HEK293T (cell line): ENCODE data around the gene ENO2.

Experiments
- CTCF ChIA-PET: fragments of 350-600 bp; formaldehyde crosslinking; extraction: SDS; loops from one replicate; lab custom pipeline; 2021; ENCODE audit warnings: antibody characterized with exemption, inconsistent platforms; lab: Yijun Ruan, JAX
- POLR2A ChIA-PET: fragments of 350-600 bp; formaldehyde crosslinking; extraction: SDS; loops from one replicate; lab custom pipeline; 2020; ENCODE audit warnings: antibody characterized with exemption, inconsistent platforms; lab: Yijun Ruan, JAX
- DNase-seq: peaks from one replicate; pipeline ENCODE4 v3.0.0; 2012; ENCODE audit warnings: mixed read lengths; ENCODE audit errors: extremely low spot score
- ARNT ChIP-seq: fragments of 450-650 bp; IDR thresholded peaks from 2 replicates; pipeline ENCODE4 v1.6.1; 2017; ENCODE audit warnings: mild to moderate bottlenecking
- BHLHE40 ChIP-seq: fragments of 450-650 bp; IDR thresholded peaks from 2 replicates; pipeline ENCODE4 v1.6.1; 2016; ENCODE audit warnings: mild to moderate bottlenecking, moderate library complexity, borderline replicate concordance
- CTBP1 ChIP-seq: fragments of 450-650 bp; IDR thresholded peaks from 2 replicates; pipeline ENCODE4 v1.6.1; 2016; ENCODE audit warnings: borderline replicate concordance
- ELF4 ChIP-seq: fragments of 450-650 bp; IDR thresholded peaks from 2 replicates; pipeline ENCODE4 v1.6.1; 2017; ENCODE audit warnings: antibody characterized with exemption
- FOXA1 ChIP-seq: fragments of 450-650 bp; IDR thresholded peaks from 2 replicates; pipeline ENCODE4 v1.6.1; 2016; ENCODE audit warnings: mild to moderate bottlenecking
- FOXK2 ChIP-seq: fragments of 450-650 bp; IDR thresholded peaks from 2 replicates; pipeline ENCODE4 v1.6.1; 2016; ENCODE audit warnings: mild to moderate bottlenecking
- FOXM1 ChIP-seq: fragments of 450-650 bp; IDR thresholded peaks from 2 replicates; pipeline ENCODE4 v1.6.1; 2017; ENCODE audit warnings: mild to moderate bottlenecking, borderline replicate concordance
- HDGF ChIP-seq: fragments of 450-650 bp; IDR thresholded peaks from 2 replicates; pipeline ENCODE4 v1.6.1; 2017; ENCODE audit warnings: antibody characterized with exemption, borderline replicate concordance
- L3MBTL2 ChIP-seq: fragments of 450-650 bp; conservative IDR thresholded peaks from 2 replicates; pipeline ENCODE4 v1.6.1; 2016; ENCODE audit warnings: mild to moderate bottlenecking
- LEF1 ChIP-seq: fragments of 450-650 bp; IDR thresholded peaks from 2 replicates; pipeline ENCODE4 v1.6.1; 2017; ENCODE audit warnings: mild to moderate bottlenecking, borderline replicate concordance
- NFRKB ChIP-seq: fragments of 450-650 bp; IDR thresholded peaks from 2 replicates; pipeline ENCODE4 v1.6.1; 2016; ENCODE audit warnings: mild to moderate bottlenecking, moderate library complexity
- SP1 ChIP-seq: fragments of 450-650 bp; IDR thresholded peaks from 2 replicates; pipeline ENCODE4 v1.6.1; 2017
- SUZ12 ChIP-seq: fragments of 450-650 bp; IDR thresholded peaks from 2 replicates; pipeline ENCODE4 v1.6.1; 2016; ENCODE audit warnings: mild to moderate bottlenecking
- TARDBP ChIP-seq: fragments of 450-650 bp; IDR thresholded peaks from 2 replicates; pipeline ENCODE4 v1.6.1; 2016
- ZNF384 ChIP-seq: fragments of 450-650 bp; IDR thresholded peaks from 2 replicates; pipeline ENCODE4 v1.6.1; 2016
- TF ChIP-seq, protein P1 (sequence below): fragments of 450-650 bp; IDR thresholded peaks from 2 replicates; pipeline ENCODE4 v1.6.1; 2016

ENO2 gene

GRCh38 chr12:6914947-6915788 lies 788 bp downstream of the ENO2 start:
- DNase-seq, result no peak
- TF ChIP-seq SP1, result no peak
- TF ChIP-seq L3MBTL2, result 0 out of 2 replicates have a peak, but pooled peaks have one; percentile 6
- no peak for TF ChIP-seq NFRKB
- no peak for TF ChIP-seq CTBP1
- ChIA-PET POLR2A (interaction anchor here (1.0 to 4.1 kb wide), 7 partner anchors 10 to 53 kb away, joined by 3 to 33 read pairs (median 12); partner anchors contain the start of genes ATN1, C12orf57, LRRC23 and RNU7-1), CTCF (interaction anchor here (0.9 to 1.2 kb wide), 2 partner anchors 43 to 46 kb away, joined by 3 to 4 read pairs; no protein-coding TSS in a partner anchor)

GRCh38 chr12:6915789-6916285 lies 1.5 kb downstream of the ENO2 start:
- no peak for DNase-seq
- POLR2A ChIA-PET, result interaction anchor here (1.1 to 4.1 kb wide), 6 partner anchors 10 to 52 kb away, joined by 3 to 33 read pairs (median 10); partner anchors contain the start of genes ATN1, C12orf57, LRRC23 and RNU7-1
- CTCF ChIA-PET, result interaction anchor here (1.2 kb wide), 1 partner anchor 47 kb away, joined by 4 read pairs; no protein-coding TSS in a partner anchor
- TF ChIP-seq NFRKB (no peak), ELF4 (no peak), FOXK2 (no peak), CTBP1 (no peak), ARNT (no peak), ZNF384 (no peak), SUZ12 (no peak), BHLHE40 (no peak), TARDBP (no peak), FOXA1 (no peak), SP1 (no peak)
- TF ChIP-seq, protein P1, sequence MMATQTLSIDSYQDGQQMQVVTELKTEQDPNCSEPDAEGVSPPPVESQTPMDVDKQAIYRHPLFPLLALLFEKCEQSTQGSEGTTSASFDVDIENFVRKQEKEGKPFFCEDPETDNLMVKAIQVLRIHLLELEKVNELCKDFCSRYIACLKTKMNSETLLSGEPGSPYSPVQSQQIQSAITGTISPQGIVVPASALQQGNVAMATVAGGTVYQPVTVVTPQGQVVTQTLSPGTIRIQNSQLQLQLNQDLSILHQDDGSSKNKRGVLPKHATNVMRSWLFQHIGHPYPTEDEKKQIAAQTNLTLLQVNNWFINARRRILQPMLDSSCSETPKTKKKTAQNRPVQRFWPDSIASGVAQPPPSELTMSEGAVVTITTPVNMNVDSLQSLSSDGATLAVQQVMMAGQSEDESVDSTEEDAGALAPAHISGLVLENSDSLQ, result no peak

DNA sequence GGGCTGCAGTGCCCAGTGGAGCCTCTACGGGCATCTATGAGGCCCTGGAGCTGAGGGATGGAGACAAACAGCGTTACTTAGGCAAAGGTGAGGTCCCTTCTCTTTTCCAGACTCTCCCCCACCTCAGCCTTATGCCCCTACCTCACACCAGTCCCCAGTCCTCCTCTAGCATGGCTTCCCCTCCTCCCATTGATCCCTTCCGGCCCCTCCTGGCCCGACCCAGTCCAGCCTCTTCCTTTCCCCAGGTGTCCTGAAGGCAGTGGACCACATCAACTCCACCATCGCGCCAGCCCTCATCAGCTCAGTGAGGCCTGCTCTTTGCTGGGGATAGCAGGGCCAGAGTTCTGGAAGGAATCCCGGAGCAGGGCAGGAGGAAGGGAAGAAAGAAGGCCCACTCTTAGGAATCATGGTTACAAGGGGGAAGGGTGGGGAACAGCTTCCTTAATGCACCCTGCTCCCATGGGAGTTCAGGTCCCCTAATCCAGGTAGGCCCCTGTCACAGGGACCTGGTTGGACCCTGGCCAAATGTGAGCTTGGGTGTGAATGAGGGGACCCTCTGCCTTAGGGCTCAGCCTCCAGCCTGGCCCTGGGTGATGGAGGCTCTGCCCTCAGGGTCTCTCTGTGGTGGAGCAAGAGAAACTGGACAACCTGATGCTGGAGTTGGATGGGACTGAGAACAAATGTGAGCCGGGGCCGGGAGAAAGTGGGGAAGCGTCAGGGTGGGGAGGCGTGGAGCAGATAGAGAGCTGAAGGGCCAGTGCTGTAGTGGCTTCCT lies 2.2 kb downstream of the ENO2 start:
- CTCF ChIA-PET, result interaction anchor here (1.3 kb wide), 1 partner anchor 9 kb away, joined by 3 read pairs; no protein-coding TSS in a partner anchor
- no peak for TF ChIP-seq LEF1
- TF ChIP-seq, protein P1, result no peak
- TF ChIP-seq ZNF384, result no peak
- no peak for TF ChIP-seq SP1
- POLR2A ChIA-PET, result interaction anchor here (1.3 to 4.1 kb wide), 6 partner anchors 10 to 47 kb away, joined by 3 to 33 read pairs (median 7); partner anchors contain the start of genes ATN1, C12orf57, RNU7-1 and SPSB2
- no peak for DNase-seq

- ChIA-PET POLR2A (interaction anchor here (1.3 to 4.1 kb wide), 4 partner anchors 9 to 48 kb away, joined by 3 to 33 read pairs (median 6); partner anchors contain the start of genes ATN1, C12orf57 and RNU7-1), CTCF (interaction anchor here (1.3 kb wide), 1 partner anchor 8 kb away, joined by 3 read pairs; no protein-coding TSS in a partner anchor)
- DNase-seq, result no peak
- no peak for TF ChIP-seq NFRKB
These were observed 3.3 kb downstream of the ENO2 start for GRCh38 chr12:6917491-6918231.

DNA sequence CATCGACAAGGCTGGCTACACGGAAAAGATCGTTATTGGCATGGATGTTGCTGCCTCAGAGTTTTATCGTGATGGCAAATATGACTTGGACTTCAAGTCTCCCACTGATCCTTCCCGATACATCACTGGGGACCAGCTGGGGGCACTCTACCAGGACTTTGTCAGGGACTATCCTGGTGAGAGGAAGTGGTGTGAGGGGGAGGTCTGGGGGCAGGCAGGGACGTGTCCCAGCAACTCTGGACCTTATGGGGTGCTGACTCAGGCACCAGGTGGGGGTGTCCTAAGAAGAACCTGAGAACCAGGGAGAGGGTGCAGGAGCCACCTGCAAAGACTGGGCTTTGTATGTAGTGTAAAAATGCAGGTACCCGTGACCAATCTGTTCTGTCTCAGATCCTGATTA lies 5.2 kb downstream of the ENO2 start:
- POLR2A ChIA-PET, result interaction anchor here (1.1 kb wide), 1 partner anchor 10 kb away, joined by 3 read pairs; no protein-coding TSS in a partner anchor
- TF ChIP-seq ELF4, result no peak
- no peak for TF ChIP-seq FOXM1
- TF ChIP-seq NFRKB, result no peak
- no peak for TF ChIP-seq BHLHE40
- TF ChIP-seq HDGF, result no peak
- TF ChIP-seq ARNT, result no peak
- no peak for TF ChIP-seq LEF1
- TF ChIP-seq FOXK2, result no peak
- TF ChIP-seq TARDBP, result no peak
- TF ChIP-seq CTBP1, result no peak
- TF ChIP-seq ZNF384, result no peak
- no peak for TF ChIP-seq SUZ12
- no peak for TF ChIP-seq SP1
- TF ChIP-seq L3MBTL2, result no peak
- no peak for TF ChIP-seq FOXA1
- TF ChIP-seq, protein P1, result no peak
- no peak for DNase-seq
- CTCF ChIA-PET, result interaction anchor here (0.7 to 1.0 kb wide), 3 partner anchors 9 to 50 kb away, joined by 3 read pairs; no protein-coding TSS in a partner anchor
